KMS-11 (cell line): Measurements from ENCODE around the gene NAGS.
A peak's percentile ranks its signal among the peaks of the same experiment; 100 is the strongest.
"Not testable (repeated sequence)": the region's sequence is repeated elsewhere in the genome, so short reads cannot be mapped to it uniquely, and the experiment has no call there.

ENCODE experiments used
- H2AFZ ChIP-seq: fragments of 200-600 bp; sonication (generic); 2 replicates; pipeline ENCODE4 v1.6.1; 2016; ENCODE audit warnings: antibody characterized with exemption, mixed run types, low read depth
- H3K27ac ChIP-seq: fragments of 200-600 bp; sonication (generic); 2 replicates; pipeline ENCODE4 v1.6.1; 2016; ENCODE audit warnings: mild to moderate bottlenecking, mixed run types
- H3K27me3 ChIP-seq: fragments of 200-600 bp; sonication (generic); 2 replicates; pipeline ENCODE4 v1.6.1; 2017; ENCODE audit warnings: mild to moderate bottlenecking, low read depth, mixed run types, moderate library complexity; ENCODE audit not compliant: insufficient read depth
- H3K36me3 ChIP-seq: fragments of 200-600 bp; sonication (generic); 2 replicates; pipeline ENCODE4 v1.6.1; 2017; ENCODE audit warnings: mild to moderate bottlenecking, mixed run types; ENCODE audit not compliant: insufficient read depth
- H3K4me1 ChIP-seq: fragments of 200-600 bp; sonication (generic); 2 replicates; pipeline ENCODE4 v1.6.1; 2016; ENCODE audit warnings: mild to moderate bottlenecking, low read depth, mixed run types; ENCODE audit not compliant: poor library complexity, severe bottlenecking
- H3K4me2 ChIP-seq: fragments of 200-600 bp; sonication (generic); 2 replicates; pipeline ENCODE4 v1.7.0; 2016; ENCODE audit warnings: mild to moderate bottlenecking, mixed run types
- H3K4me3 ChIP-seq: fragments of 200-600 bp; sonication (generic); IDR thresholded peaks from 2 replicates; pipeline ENCODE4 v1.6.1; 2017; ENCODE audit warnings: low read depth, low read length, mixed read lengths; ENCODE audit not compliant: insufficient read depth
- H3K79me2 ChIP-seq: fragments of 200-600 bp; sonication (generic); 2 replicates; pipeline ENCODE4 v1.6.1; 2016; ENCODE audit warnings: low read depth, mixed run types; ENCODE audit not compliant: insufficient read depth
- H3K9ac ChIP-seq: fragments of 200-600 bp; sonication (generic); 2 replicates; pipeline ENCODE4 v1.6.1; 2016; ENCODE audit warnings: mild to moderate bottlenecking, mixed run types
- H4K20me1 ChIP-seq: fragments of 200-600 bp; sonication (generic); 2 replicates; pipeline ENCODE4 v1.6.1; 2016; ENCODE audit warnings: mild to moderate bottlenecking, mixed run types; ENCODE audit not compliant: insufficient read depth
- TF ChIP-seq, protein P1 (sequence below): fragments of 200-600 bp; sonication (generic); conservative IDR thresholded peaks from 2 replicates; pipeline ENCODE4 v1.6.1; 2017; ENCODE audit warnings: low read depth, mild to moderate bottlenecking, antibody characterized with exemption, low read length, moderate library complexity, mixed read lengths

The NAGS gene

GRCh38 chr17:44014133-44014436, 9.7 kb downstream of the NAGS start:
- no peak overlapping the region for H3K27ac ChIP-seq
- no peaks in the 10 kb centered on the region; the same call in 1 of the 2 replicates for H3K79me2 ChIP-seq
- peak overlapping the region; percentile 90 for H2AFZ ChIP-seq
- peaks cover 29% of the 10 kb centered on the region for H3K4me1 ChIP-seq
- H4K20me1 ChIP-seq, result no peaks in the 10 kb centered on the region
- H3K27me3 ChIP-seq, result no peaks in the 10 kb centered on the region
- peak overlapping the region; percentile 81 for H3K9ac ChIP-seq
- H3K4me2 ChIP-seq, result peak overlapping the region; percentile 94
- TF ChIP-seq, protein P1, sequence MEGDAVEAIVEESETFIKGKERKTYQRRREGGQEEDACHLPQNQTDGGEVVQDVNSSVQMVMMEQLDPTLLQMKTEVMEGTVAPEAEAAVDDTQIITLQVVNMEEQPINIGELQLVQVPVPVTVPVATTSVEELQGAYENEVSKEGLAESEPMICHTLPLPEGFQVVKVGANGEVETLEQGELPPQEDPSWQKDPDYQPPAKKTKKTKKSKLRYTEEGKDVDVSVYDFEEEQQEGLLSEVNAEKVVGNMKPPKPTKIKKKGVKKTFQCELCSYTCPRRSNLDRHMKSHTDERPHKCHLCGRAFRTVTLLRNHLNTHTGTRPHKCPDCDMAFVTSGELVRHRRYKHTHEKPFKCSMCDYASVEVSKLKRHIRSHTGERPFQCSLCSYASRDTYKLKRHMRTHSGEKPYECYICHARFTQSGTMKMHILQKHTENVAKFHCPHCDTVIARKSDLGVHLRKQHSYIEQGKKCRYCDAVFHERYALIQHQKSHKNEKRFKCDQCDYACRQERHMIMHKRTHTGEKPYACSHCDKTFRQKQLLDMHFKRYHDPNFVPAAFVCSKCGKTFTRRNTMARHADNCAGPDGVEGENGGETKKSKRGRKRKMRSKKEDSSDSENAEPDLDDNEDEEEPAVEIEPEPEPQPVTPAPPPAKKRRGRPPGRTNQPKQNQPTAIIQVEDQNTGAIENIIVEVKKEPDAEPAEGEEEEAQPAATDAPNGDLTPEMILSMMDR, result no peak
- no peaks in the 10 kb centered on the region for H3K36me3 ChIP-seq
- H3K4me3 ChIP-seq, result no peak overlapping the region

GRCh38 chr17:44014437-44015172, 10.2 kb downstream of the NAGS start, which contains the start of gene TMEM101:
Gene TMEM101 (minus strand): TSS chr17:44014963. CDS start chr17:44014952, 11 bp downstream.
- no peaks in the 10 kb centered on the region; the same call in 1 of the 2 replicates for H3K79me2 ChIP-seq
- H3K4me1 ChIP-seq, result peaks cover 26% of the 10 kb centered on the region
- TF ChIP-seq, protein P1, result no peak
- peak within 1 kb of the TSS; percentile 34; the same call in 1 of the 2 replicates for H3K27ac ChIP-seq
- no peak within 1 kb of the TSS for H3K4me3 ChIP-seq
- H3K36me3 ChIP-seq, result no peaks in the 10 kb centered on the region
- no peaks in the 10 kb centered on the region for H3K27me3 ChIP-seq
- peak within 1 kb of the TSS; percentile 94 for H3K4me2 ChIP-seq
- peak within 1 kb of the TSS; percentile 90 for H2AFZ ChIP-seq
- H4K20me1 ChIP-seq, result no peaks in the 10 kb centered on the region
- H3K9ac ChIP-seq, result peak within 1 kb of the TSS; percentile 81

GRCh38 chr17:44021227-44021626, 16.8 kb downstream of the NAGS start:
- H3K27me3 ChIP-seq, H4K20me1 ChIP-seq, H2AFZ ChIP-seq, H3K79me2 ChIP-seq, H3K9ac ChIP-seq, H3K4me2 ChIP-seq, H3K4me3 ChIP-seq, H3K27ac ChIP-seq, H3K36me3 ChIP-seq, H3K4me1 ChIP-seq: not testable (repeated sequence)

- Histone ChIP-seq H2AFZ (no peak overlapping the region), H3K4me1 (no peaks in the 10 kb centered on the region), H3K27me3 (no peaks in the 10 kb centered on the region), H3K36me3 (no peaks in the 10 kb centered on the region), H3K9ac (no peak overlapping the region), H3K4me2 (no peak overlapping the region), H4K20me1 (no peaks in the 10 kb centered on the region), H3K4me3 (no peak overlapping the region), H3K79me2 (no peaks in the 10 kb centered on the region), H3K27ac (no peak overlapping the region)
- TF ChIP-seq, protein P1, result no peak
Observed at GRCh38 chr17:44022246-44022645, 17.8 kb downstream of the NAGS start.

- Histone ChIP-seq H4K20me1 (no peaks in the 10 kb centered on the region), H3K4me3 (no peak overlapping the region), H2AFZ (no peak overlapping the region), H3K4me1 (no peaks in the 10 kb centered on the region), H3K36me3 (no peaks in the 10 kb centered on the region), H3K27me3 (no peaks in the 10 kb centered on the region), H3K79me2 (no peaks in the 10 kb centered on the region), H3K27ac (no peak overlapping the region), H3K4me2 (no peak overlapping the region), H3K9ac (no peak overlapping the region)
- TF ChIP-seq, protein P1, result no peak
Observed at GRCh38 chr17:44023545-44024270, 19.3 kb downstream of the NAGS start.
